CD4-positive, alpha-beta T cell (primary cell): ENCODE data around the gene IL22. TPM values are rescaled to one million over a fixed set of nuclear protein-coding genes. Genes with fewer than 3 reads are reported as not detected.

ENCODE experiments used
- ATAC-seq: fragments of 200-7000 bp; cut with Tn5 transposase; one replicate; pipeline ENCODE4 v1.10.0; 2022; ENCODE audit warnings: mild to moderate bottlenecking; ENCODE audit not compliant: poor library complexity
- CTCF ChIA-PET: fragments of 350-600 bp; sonication (Branson Sonifier 250); formaldehyde crosslinking; loops from one replicate; lab custom pipeline; 2021; ENCODE audit warnings: antibody characterized with exemption, inconsistent platforms; lab: Charles Lee
- POLR2A ChIA-PET: fragments of 350-600 bp; sonication (Branson Sonifier 250); formaldehyde crosslinking; loops from one replicate; lab custom pipeline; 2021; ENCODE audit warnings: antibody characterized with exemption, inconsistent platforms; lab: Charles Lee
- DNase-seq, 14 experiments: peaks; one replicate each; pipeline ENCODE4 v3.0.0-alpha.2; 2013 to 2020; ENCODE audit warnings: mixed read lengths in 2 of 14
- H3K27ac ChIP-seq, 2 donors: one replicate each; pipeline versions ENCODE4 v1.5.1 to v1.7.0; 2013; ENCODE audit warnings: low read length in 2 of 2, low read depth in 1 of 2, mild to moderate bottlenecking in 1 of 2
- H3K27me3 ChIP-seq, 2 experiments: 1 replicate in 1 of 2; 2 replicates in 1 of 2; pipeline versions ENCODE4 v1.6.1 to v1.7.0; 2013; ENCODE audit warnings: low read length in 2 of 2, control low read depth in 1 of 2, mild to moderate bottlenecking in 1 of 2, moderate library complexity in 1 of 2; ENCODE audit not compliant: insufficient read depth in 2 of 2, control insufficient read depth in 1 of 2
- H3K36me3 ChIP-seq: one replicate; pipeline ENCODE4 v1.6.1; 2013; ENCODE audit warnings: low read length, control low read depth; ENCODE audit not compliant: insufficient read depth
- H3K4me1 ChIP-seq: one replicate; pipeline ENCODE4 v1.6.1; 2013; ENCODE audit warnings: low read length, control low read depth; ENCODE audit not compliant: insufficient read depth
- H3K4me3 ChIP-seq: one replicate; pipeline ENCODE4 v1.5.1; 2013; ENCODE audit warnings: mild to moderate bottlenecking, low read length, moderate library complexity
- H3K9me3 ChIP-seq, 2 experiments: 1 replicate in 1 of 2; 2 replicates in 1 of 2; pipeline versions ENCODE4 v1.6.1 to v1.7.0; 2013; ENCODE audit warnings: low read length in 2 of 2, mild to moderate bottlenecking in 2 of 2, control low read depth in 1 of 2, moderate library complexity in 1 of 2; ENCODE audit not compliant: control insufficient read depth in 1 of 2, insufficient read depth in 1 of 2
- H3K27ac Mint-ChIP-seq: one replicate; pipeline ENCODE4 v1.8.0; 2020; ENCODE audit warnings: mixed read lengths
- H3K27me3 Mint-ChIP-seq: one replicate; pipeline ENCODE4 v1.8.0; 2021; ENCODE audit warnings: mixed read lengths
- H3K36me3 Mint-ChIP-seq: one replicate; pipeline ENCODE4 v1.8.0; 2021; ENCODE audit warnings: low read depth, mixed read lengths
- H3K4me1 Mint-ChIP-seq: one replicate; pipeline ENCODE4 v1.8.0; 2021; ENCODE audit warnings: low read depth, mixed read lengths
- H3K4me3 Mint-ChIP-seq: one replicate; pipeline ENCODE4 v1.8.0; 2020; ENCODE audit warnings: mild to moderate bottlenecking, mixed read lengths
- H3K9me3 Mint-ChIP-seq: one replicate; pipeline ENCODE4 v1.8.0; 2020; ENCODE audit warnings: mixed read lengths
- intact Hi-C, 2 experiments: fragments of 100-400 bp; cut with DNase I in 1 of 2; cut with micrococcal nuclease in 1 of 2; formaldehyde crosslinking; loops; one replicate each; pipeline versions ENCODE4 v1.15.1 to v1.9.0; 2023 to 2025; cut with DNase I, micrococcal nuclease
- total RNA-seq, 174 experiments: library from RNA in 2 of 174; stranded (reverse) in 2 of 174; gene quantifications; one replicate each; pipeline ENCODE4 v1.2.3 and lab custom pipeline; 2021 to 2026
- TF ChIP-seq, protein P1 (sequence below): fragments of 200-600 bp; IDR thresholded peaks from one replicate; pipeline ENCODE4 v1.8.0; 2022; ENCODE audit warnings: antibody characterized with exemption, mild to moderate bottlenecking

Gene IL22
- total RNA-seq, 2 experiments from 2014 or later = not detected

DNA sequence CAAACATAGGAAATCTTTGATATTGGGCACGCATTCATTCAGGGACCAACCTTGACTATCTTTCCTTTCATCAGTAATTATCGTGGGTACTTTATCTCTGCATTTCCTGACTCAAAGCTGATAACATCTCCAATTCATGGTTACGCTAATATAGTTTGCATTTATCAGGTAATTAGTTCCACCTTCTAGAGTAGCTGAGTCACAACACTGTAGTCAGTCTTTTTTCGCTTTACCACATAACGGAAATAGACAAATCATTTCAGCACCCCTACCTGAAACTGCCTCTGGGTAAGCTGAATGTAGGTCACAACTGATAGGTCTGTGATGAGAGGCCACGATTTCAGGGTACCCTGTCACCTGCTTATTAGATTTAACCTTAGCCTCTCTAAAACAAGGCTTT is 36.7 kb upstream of the IL22 start:
- H3K27me3 Mint-ChIP-seq = peaks cover 4% of the 10 kb centered on the region
- H3K4me1 Mint-ChIP-seq = peaks cover 22% of the 10 kb centered on the region
- TF ChIP-seq, protein P1, sequence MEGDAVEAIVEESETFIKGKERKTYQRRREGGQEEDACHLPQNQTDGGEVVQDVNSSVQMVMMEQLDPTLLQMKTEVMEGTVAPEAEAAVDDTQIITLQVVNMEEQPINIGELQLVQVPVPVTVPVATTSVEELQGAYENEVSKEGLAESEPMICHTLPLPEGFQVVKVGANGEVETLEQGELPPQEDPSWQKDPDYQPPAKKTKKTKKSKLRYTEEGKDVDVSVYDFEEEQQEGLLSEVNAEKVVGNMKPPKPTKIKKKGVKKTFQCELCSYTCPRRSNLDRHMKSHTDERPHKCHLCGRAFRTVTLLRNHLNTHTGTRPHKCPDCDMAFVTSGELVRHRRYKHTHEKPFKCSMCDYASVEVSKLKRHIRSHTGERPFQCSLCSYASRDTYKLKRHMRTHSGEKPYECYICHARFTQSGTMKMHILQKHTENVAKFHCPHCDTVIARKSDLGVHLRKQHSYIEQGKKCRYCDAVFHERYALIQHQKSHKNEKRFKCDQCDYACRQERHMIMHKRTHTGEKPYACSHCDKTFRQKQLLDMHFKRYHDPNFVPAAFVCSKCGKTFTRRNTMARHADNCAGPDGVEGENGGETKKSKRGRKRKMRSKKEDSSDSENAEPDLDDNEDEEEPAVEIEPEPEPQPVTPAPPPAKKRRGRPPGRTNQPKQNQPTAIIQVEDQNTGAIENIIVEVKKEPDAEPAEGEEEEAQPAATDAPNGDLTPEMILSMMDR = no peak
- Histone ChIP-seq H3K9me3 (no peaks in the 10 kb centered on the region), H3K4me1 (peaks cover 4% of the 10 kb centered on the region), H3K4me3 (no peak overlapping the region), H3K27me3 (peaks cover 0 to 2% of the 10 kb centered on the region in 2 experiments), H3K36me3 (peaks cover 4% of the 10 kb centered on the region), H3K27ac (no peak overlapping the region)
- peaks cover 15% of the 10 kb centered on the region for H3K36me3 Mint-ChIP-seq
- H3K9me3 Mint-ChIP-seq = no peaks in the 10 kb centered on the region
- H3K4me3 Mint-ChIP-seq = no peak overlapping the region
- ATAC-seq (peak; percentile 93), DNase-seq (peak in 6 of 14 experiments; percentile 1 to 70 (median 46))
- intact Hi-C loops = no loop called here
- ChIA-PET POLR2A (interaction anchor here (0.7 to 1.1 kb wide), 4 partner anchors 58 to 1021 kb away, joined by 3 to 4 read pairs (median 3); partner anchors contain the start of gene CAND1), CTCF (interaction anchor here (1.2 kb wide), 1 partner anchor 54 kb away, joined by 3 read pairs; no protein-coding TSS in a partner anchor)
- H3K27ac Mint-ChIP-seq = no peak overlapping the region

DNA sequence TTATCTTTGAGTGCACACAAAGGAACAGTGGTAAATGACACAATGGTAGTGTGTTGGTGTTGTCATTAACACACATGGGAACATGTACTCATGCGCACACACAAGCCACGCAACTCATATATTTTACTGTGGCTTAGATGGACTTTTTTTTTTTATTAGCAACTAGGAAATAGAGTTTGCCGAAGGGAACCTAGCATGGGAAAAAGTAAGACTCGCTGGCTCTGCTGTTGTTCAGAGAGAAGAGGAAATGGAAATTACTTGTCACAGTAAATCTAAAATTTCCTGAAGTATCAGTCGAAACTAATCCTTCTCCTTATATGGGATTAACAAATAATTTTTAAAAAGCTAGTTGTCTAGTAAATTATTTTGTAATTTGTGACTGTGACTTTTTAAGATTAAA is 33.7 kb upstream of the IL22 start:
- Histone ChIP-seq H3K4me3 (no peak overlapping the region), H3K27me3 (peaks cover 0 to 3% of the 10 kb centered on the region in 2 experiments), H3K4me1 (peaks cover 4% of the 10 kb centered on the region), H3K9me3 (no peaks in the 10 kb centered on the region), H3K27ac (no peak overlapping the region), H3K36me3 (no peaks in the 10 kb centered on the region)
- ATAC-seq (no peak), DNase-seq (no peak)
- Mint-ChIP-seq H3K27me3 (peaks cover 4% of the 10 kb centered on the region), H3K4me1 (peaks cover 18% of the 10 kb centered on the region), H3K9me3 (no peaks in the 10 kb centered on the region), H3K4me3 (no peak overlapping the region), H3K36me3 (no peaks in the 10 kb centered on the region), H3K27ac (no peak overlapping the region)
- CTCF ChIA-PET = no interaction called here
- POLR2A ChIA-PET = no interaction called here
- intact Hi-C loops = no loop called here
- TF ChIP-seq, protein P1 = no peak

DNA sequence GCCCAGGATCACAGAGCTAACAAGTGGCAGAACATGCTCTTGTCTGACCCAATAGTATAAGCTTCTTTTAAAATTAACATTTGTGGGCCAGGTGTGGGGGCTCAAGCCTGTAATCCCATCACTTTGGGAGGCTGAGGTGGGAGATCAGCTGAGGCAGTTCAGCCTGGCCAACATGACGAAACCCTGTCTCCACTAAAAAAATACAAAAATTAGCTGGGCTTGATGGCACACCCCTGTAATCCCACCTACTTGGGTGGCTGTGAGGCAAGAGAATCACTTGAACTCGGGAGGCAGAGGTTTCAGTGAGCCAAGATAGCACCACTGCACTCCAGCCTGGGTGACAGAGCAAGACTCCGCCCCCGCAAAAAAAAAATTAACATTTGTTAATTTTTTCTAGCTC is 33.0 kb upstream of the IL22 start:
- DNase-seq (no peak), ATAC-seq (no peak)
- ChIA-PET POLR2A (no interaction called here), CTCF (no interaction called here)
- Histone ChIP-seq H3K4me3 (no peak overlapping the region), H3K9me3 (no peaks in the 10 kb centered on the region), H3K27me3 (peaks cover 0 to 3% of the 10 kb centered on the region in 2 experiments), H3K36me3 (no peaks in the 10 kb centered on the region), H3K4me1 (peaks cover under 1% of the 10 kb centered on the region), H3K27ac (no peak overlapping the region)
- no peak overlapping the region for H3K27ac Mint-ChIP-seq
- H3K4me3 Mint-ChIP-seq = no peak overlapping the region
- no peaks in the 10 kb centered on the region for H3K36me3 Mint-ChIP-seq
- H3K9me3 Mint-ChIP-seq = no peaks in the 10 kb centered on the region
- intact Hi-C loops = no loop called here
- H3K27me3 Mint-ChIP-seq = peaks cover 4% of the 10 kb centered on the region
- TF ChIP-seq, protein P1 = no peak
- peaks cover 17% of the 10 kb centered on the region for H3K4me1 Mint-ChIP-seq
